Panc1 (cell line): ENCODE results near the gene MEIS3. TPM values are rescaled to one million over a fixed set of nuclear protein-coding genes. Genes with fewer than 3 reads are reported as not detected.
"Not testable (repeated sequence)": the region's sequence is repeated elsewhere in the genome, so short reads cannot be mapped to it uniquely, and the experiment has no call there.

ENCODE experiments used
- ATAC-seq: fragments of 200-7000 bp; cut with Tn5 transposase; 2 replicates; pipeline ENCODE4 v1.9.1; 2020; ENCODE audit warnings: mild to moderate bottlenecking, moderate library complexity
- BruUV-seq: library from RNA; stranded (reverse); fragments of 400-500 nt; replicated peaks from 2 replicates; lab custom pipeline; 2021; lab: Mats Ljungman, UMichigan
- CTCF ChIA-PET: fragments of 300-600 bp; sonication (Branson Sonifier 250); formaldehyde crosslinking; loops from one replicate; lab custom pipeline; 2022; ENCODE audit warnings: antibody characterized with exemption; lab: Charles Lee
- POLR2A ChIA-PET: fragments of 300-600 bp; sonication (Branson Sonifier 250); formaldehyde crosslinking; loops from one replicate; lab custom pipeline; 2022; ENCODE audit warnings: antibody characterized with exemption; lab: Charles Lee
- DNase-seq: peaks from one replicate; pipeline ENCODE4 v3.0.0-alpha.2; 2010; ENCODE audit warnings: low read depth, low spot score
- H3K27ac ChIP-seq: 2 replicates; pipeline ENCODE4 v1.5.1; 2011; ENCODE audit warnings: mild to moderate bottlenecking, low read length, inconsistent platforms
- H3K27me3 ChIP-seq: fragments of 200-500 bp; sonication (Bioruptor generic); 2 replicates; pipeline ENCODE4 v1.6.0; 2014; ENCODE audit warnings: low read length, inconsistent platforms; ENCODE audit not compliant: control insufficient read depth, insufficient read depth
- H3K36me3 ChIP-seq: fragments of 200-500 bp; sonication (Bioruptor generic); 2 replicates; pipeline ENCODE4 v1.5.1; 2014; ENCODE audit warnings: inconsistent platforms, mild to moderate bottlenecking, low read length, moderate library complexity; ENCODE audit not compliant: control insufficient read depth, insufficient read depth
- H3K4me1 ChIP-seq: 2 replicates; pipeline ENCODE4 v1.5.1; 2011; ENCODE audit warnings: inconsistent platforms, mild to moderate bottlenecking, low read length, moderate library complexity; ENCODE audit not compliant: control insufficient read depth, insufficient read depth
- H3K4me3 ChIP-seq, 2 experiments: 2 replicates each; pipeline ENCODE4 v1.5.1; 2011 to 2012; ENCODE audit warnings: low read depth in 2 of 2, low read length in 2 of 2, mild to moderate bottlenecking in 2 of 2, inconsistent platforms in 1 of 2, moderate library complexity in 1 of 2
- H3K9me3 ChIP-seq: fragments of 200-500 bp; sonication (Bioruptor generic); 2 replicates; pipeline ENCODE4 v1.5.1; 2014; ENCODE audit warnings: low read depth, mild to moderate bottlenecking, inconsistent platforms, low read length, moderate library complexity; ENCODE audit not compliant: control insufficient read depth, insufficient read depth
- POLR2AphosphoS5 ChIP-seq: IDR thresholded peaks from 2 replicates; pipeline ENCODE4 v1.6.1; 2012; ENCODE audit warnings: mild to moderate bottlenecking, low read depth, low read length, moderate library complexity
- SIN3A ChIP-seq: IDR thresholded peaks from 2 replicates; pipeline ENCODE4 v1.6.1; 2012; ENCODE audit warnings: low read depth, mild to moderate bottlenecking, low read length, moderate library complexity, borderline replicate concordance; ENCODE audit not compliant: insufficient read depth
- TCF7L2 ChIP-seq: IDR thresholded peaks from 2 replicates; pipeline ENCODE4 v1.6.1; 2011; ENCODE audit warnings: mild to moderate bottlenecking, low read depth, low read length, inconsistent platforms
- in situ Hi-C: cut with HindIII; loops from 2 replicates; pipeline ENCODE4 v1.10.0; 2016; ENCODE audit warnings: low sequenced_read_pairs, low pct_unique_long_range_greater_than_20kb
- intact Hi-C: fragments of 100-400 bp; cut with micrococcal nuclease; formaldehyde crosslinking; loops from one replicate; pipeline ENCODE4 v1.10.0; 2022; ENCODE audit not compliant: unreplicated experiment
- total RNA-seq: library from RNA; stranded (reverse); gene quantifications from one replicate; pipeline ENCODE4 v1.2.1, GENCODE V29; 2021; ENCODE audit not compliant: unreplicated experiment
- TF ChIP-seq, protein P1 (sequence below), 2 experiments: IDR thresholded peaks; 2 replicates each; pipeline ENCODE4 v1.6.1; 2011 to 2012; ENCODE audit warnings: low read depth in 2 of 2, control low read depth in 1 of 2, low read length in 1 of 2, mild to moderate bottlenecking in 1 of 2, moderate library complexity in 1 of 2; ENCODE audit not compliant: insufficient read depth in 1 of 2
- TF ChIP-seq, protein P2 (sequence below): fragments of 450-650 bp; IDR thresholded peaks from 2 replicates; pipeline ENCODE4 v1.5.1; 2017; ENCODE audit warnings: mild to moderate bottlenecking

MEIS3 gene
- total RNA-seq, 1 experiment from 2014 or later = 11.3 TPM

DNA sequence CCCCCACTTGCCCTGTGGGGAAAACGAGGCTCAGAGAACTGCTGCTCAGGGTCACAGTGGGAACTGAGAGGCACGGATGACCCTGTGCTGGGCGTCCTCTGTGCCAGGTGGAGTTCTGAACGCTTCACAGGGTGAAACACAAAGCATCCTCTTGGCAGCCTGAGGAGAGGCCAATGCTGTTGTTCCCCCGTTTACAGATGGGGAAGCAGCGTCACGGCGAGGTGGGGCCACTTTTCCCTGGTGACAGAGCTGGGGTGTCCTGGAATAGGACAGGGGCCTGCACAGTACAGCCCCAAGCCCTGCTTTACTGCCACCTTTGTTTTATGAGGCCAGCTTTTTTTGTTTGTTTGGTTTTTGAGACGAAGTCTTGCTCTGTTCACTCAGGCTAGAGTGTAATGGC lies 48.1 kb downstream of the MEIS3 start:
- Histone ChIP-seq H3K4me1 (no peaks in the 10 kb centered on the region), H3K27ac (no peak overlapping the region), H3K27me3 (no peaks in the 10 kb centered on the region), H3K36me3 (no peaks in the 10 kb centered on the region), H3K9me3 (no peaks in the 10 kb centered on the region), H3K4me3 (no peak overlapping the region)
- BruUV-seq = no TSS peak
- POLR2A ChIA-PET = interaction anchor here (0.5 kb wide), 1 partner anchor 62 kb away, joined by 4 read pairs; the partner anchor contains the start of gene C5AR1
- no peak for DNase-seq
- in situ Hi-C loops (no loop called here), intact Hi-C loops (no loop called here)
- TF ChIP-seq TCF7L2 = no peak
- TF ChIP-seq, protein P1, sequence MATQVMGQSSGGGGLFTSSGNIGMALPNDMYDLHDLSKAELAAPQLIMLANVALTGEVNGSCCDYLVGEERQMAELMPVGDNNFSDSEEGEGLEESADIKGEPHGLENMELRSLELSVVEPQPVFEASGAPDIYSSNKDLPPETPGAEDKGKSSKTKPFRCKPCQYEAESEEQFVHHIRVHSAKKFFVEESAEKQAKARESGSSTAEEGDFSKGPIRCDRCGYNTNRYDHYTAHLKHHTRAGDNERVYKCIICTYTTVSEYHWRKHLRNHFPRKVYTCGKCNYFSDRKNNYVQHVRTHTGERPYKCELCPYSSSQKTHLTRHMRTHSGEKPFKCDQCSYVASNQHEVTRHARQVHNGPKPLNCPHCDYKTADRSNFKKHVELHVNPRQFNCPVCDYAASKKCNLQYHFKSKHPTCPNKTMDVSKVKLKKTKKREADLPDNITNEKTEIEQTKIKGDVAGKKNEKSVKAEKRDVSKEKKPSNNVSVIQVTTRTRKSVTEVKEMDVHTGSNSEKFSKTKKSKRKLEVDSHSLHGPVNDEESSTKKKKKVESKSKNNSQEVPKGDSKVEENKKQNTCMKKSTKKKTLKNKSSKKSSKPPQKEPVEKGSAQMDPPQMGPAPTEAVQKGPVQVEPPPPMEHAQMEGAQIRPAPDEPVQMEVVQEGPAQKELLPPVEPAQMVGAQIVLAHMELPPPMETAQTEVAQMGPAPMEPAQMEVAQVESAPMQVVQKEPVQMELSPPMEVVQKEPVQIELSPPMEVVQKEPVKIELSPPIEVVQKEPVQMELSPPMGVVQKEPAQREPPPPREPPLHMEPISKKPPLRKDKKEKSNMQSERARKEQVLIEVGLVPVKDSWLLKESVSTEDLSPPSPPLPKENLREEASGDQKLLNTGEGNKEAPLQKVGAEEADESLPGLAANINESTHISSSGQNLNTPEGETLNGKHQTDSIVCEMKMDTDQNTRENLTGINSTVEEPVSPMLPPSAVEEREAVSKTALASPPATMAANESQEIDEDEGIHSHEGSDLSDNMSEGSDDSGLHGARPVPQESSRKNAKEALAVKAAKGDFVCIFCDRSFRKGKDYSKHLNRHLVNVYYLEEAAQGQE (IDR thresholded peaks at IDR 0.05; ENCODE audit: insufficient read depth in 1 of 2, low read depth in 2 of 2, low read length in 1 of 2) = no peak
- TF ChIP-seq POLR2AphosphoS5 = no peak
- no peak for ATAC-seq
- CTCF ChIA-PET = no interaction called here

GRCh38 chr19:47370045-47370611 lies 49.2 kb downstream of the MEIS3 start:
- TF ChIP-seq, protein P2, sequence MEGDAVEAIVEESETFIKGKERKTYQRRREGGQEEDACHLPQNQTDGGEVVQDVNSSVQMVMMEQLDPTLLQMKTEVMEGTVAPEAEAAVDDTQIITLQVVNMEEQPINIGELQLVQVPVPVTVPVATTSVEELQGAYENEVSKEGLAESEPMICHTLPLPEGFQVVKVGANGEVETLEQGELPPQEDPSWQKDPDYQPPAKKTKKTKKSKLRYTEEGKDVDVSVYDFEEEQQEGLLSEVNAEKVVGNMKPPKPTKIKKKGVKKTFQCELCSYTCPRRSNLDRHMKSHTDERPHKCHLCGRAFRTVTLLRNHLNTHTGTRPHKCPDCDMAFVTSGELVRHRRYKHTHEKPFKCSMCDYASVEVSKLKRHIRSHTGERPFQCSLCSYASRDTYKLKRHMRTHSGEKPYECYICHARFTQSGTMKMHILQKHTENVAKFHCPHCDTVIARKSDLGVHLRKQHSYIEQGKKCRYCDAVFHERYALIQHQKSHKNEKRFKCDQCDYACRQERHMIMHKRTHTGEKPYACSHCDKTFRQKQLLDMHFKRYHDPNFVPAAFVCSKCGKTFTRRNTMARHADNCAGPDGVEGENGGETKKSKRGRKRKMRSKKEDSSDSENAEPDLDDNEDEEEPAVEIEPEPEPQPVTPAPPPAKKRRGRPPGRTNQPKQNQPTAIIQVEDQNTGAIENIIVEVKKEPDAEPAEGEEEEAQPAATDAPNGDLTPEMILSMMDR = no peak
- TF ChIP-seq, protein P1 (IDR thresholded peaks at IDR 0.05; ENCODE audit: insufficient read depth in 1 of 2, low read depth in 2 of 2, low read length in 1 of 2) = no peak
- TF ChIP-seq TCF7L2 = no peak
- no peak for TF ChIP-seq POLR2AphosphoS5
- no peak for TF ChIP-seq SIN3A
- ChIA-PET CTCF (interaction anchor here (0.6 kb wide), 1 partner anchor 21 kb away, joined by 4 read pairs; the partner anchor contains the start of gene DHX34), POLR2A (interaction anchor here (0.5 kb wide), 1 partner anchor 65 kb away, joined by 3 read pairs; no protein-coding TSS in a partner anchor)
- no peak overlapping the region for H3K4me3 ChIP-seq
- no peaks in the 10 kb centered on the region for H3K36me3 ChIP-seq
- ATAC-seq = no peak
- no peaks in the 10 kb centered on the region for H3K9me3 ChIP-seq
- H3K4me1 ChIP-seq = no peaks in the 10 kb centered on the region
- H3K27ac ChIP-seq = no peak overlapping the region
- no TSS peak for BruUV-seq
- intact Hi-C loops = no loop called here
- in situ Hi-C loops = no loop called here
- H3K27me3 ChIP-seq = no peaks in the 10 kb centered on the region
- DNase-seq = no peak

GRCh38 chr19:47365455-47365854 lies 53.9 kb downstream of the MEIS3 start:
- ATAC-seq, H3K36me3 ChIP-seq, H3K4me1 ChIP-seq, intact Hi-C loops, BruUV-seq, CTCF ChIA-PET, H3K4me3 ChIP-seq, DNase-seq, H3K27ac ChIP-seq, in situ Hi-C loops, H3K27me3 ChIP-seq, H3K9me3 ChIP-seq: not testable (repeated sequence)
- POLR2A ChIA-PET = interaction anchor here (0.6 kb wide), 1 partner anchor 17 kb away, joined by 7 read pairs; the partner anchor contains the start of gene DHX34
